ENCODE measurements around the gene TMEM51. TPM values are rescaled to one million over a fixed set of nuclear protein-coding genes. Genes with fewer than 3 reads are reported as not detected.

TMEM51 gene, protein sequence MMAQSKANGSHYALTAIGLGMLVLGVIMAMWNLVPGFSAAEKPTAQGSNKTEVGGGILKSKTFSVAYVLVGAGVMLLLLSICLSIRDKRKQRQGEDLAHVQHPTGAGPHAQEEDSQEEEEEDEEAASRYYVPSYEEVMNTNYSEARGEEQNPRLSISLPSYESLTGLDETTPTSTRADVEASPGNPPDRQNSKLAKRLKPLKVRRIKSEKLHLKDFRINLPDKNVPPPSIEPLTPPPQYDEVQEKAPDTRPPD
- 71.7 and 82.3 TPM in 2 replicates for total RNA-seq

DNA sequence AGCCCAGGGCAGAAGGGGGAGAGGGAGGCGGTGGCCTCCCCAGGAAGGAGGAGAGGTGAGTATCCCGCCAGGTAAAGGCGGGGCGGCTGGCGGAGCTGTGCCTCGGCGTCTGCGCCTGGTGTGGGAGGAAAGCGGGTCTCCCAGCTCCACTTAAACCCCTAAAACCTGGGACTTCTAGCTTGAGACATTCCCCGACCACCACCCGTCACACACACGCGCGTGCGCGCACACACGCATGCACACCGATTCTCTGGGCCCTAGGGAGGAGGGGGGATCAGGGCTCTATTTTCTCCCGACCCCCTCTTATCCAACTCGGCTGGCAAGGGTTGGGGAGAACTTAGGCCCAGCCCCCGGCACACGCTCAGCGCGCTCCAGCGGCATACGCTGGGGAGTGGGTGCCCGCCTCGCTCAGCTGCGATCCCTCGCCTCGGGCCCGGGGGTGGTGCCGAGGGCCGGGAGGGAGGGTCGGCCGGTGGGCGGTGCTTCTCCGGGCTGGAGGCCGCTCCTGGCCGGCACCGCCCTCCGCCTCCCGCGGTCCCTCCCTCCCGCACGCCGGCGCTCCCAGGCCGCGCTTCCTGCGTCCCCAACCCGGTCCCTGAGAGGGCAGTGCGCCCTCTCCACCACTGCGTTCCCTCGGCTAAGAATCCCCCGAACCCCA, at the start of gene TMEM51:
TSS of gene TMEM51 (plus strand) at position 564 of the 658 bp plus-strand sequence. CDS start 61,341 bp downstream, outside the sequence.
- TF ChIP-seq, protein P1, sequence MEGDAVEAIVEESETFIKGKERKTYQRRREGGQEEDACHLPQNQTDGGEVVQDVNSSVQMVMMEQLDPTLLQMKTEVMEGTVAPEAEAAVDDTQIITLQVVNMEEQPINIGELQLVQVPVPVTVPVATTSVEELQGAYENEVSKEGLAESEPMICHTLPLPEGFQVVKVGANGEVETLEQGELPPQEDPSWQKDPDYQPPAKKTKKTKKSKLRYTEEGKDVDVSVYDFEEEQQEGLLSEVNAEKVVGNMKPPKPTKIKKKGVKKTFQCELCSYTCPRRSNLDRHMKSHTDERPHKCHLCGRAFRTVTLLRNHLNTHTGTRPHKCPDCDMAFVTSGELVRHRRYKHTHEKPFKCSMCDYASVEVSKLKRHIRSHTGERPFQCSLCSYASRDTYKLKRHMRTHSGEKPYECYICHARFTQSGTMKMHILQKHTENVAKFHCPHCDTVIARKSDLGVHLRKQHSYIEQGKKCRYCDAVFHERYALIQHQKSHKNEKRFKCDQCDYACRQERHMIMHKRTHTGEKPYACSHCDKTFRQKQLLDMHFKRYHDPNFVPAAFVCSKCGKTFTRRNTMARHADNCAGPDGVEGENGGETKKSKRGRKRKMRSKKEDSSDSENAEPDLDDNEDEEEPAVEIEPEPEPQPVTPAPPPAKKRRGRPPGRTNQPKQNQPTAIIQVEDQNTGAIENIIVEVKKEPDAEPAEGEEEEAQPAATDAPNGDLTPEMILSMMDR (IDR thresholded peaks at IDR 0.05; ENCODE audit: insufficient read depth, low read length, poor library complexity, severe bottlenecking): no peak
- no peak for DNase-seq (ENCODE audit: low read depth)

DNA sequence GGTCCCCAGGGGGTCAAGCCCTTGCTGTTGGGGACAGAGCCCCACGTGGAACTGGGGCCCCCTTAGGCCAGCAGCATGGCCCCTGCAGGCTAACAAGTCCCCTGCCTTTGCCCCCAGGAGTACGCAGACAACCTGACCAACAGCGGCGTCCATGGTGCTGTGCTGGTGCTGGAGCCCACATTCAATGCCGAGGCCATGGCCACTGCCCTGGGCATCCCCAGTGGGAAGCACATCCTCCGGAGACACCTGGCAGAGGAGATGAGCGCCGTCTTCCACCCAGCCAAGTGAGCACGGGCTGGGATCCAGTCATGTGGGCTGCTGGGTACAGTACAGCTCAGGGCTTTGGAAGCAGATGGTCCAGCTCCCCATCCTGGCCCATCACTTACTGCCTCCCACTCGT, 49.6 kb upstream of the TMEM51 start:
- peaks cover 18% of the 10 kb centered on the region for H3K27me3 ChIP-seq (ENCODE audit: control insufficient read depth, insufficient read depth, low read length)
- DNase-seq (ENCODE audit: low read depth): no peak
- H3K36me3 ChIP-seq (ENCODE audit: control insufficient read depth, insufficient read depth, low read length): no peaks in the 10 kb centered on the region
- H3K4me3 ChIP-seq (ENCODE audit: low read depth, low read length): no peak overlapping the region
- TF ChIP-seq, protein P1 (IDR thresholded peaks at IDR 0.05; ENCODE audit: insufficient read depth, low read length, poor library complexity, severe bottlenecking): no peak

More for the DNA sequence above, at the start of gene TMEM51:
- Histone ChIP-seq H3K4me3 (ENCODE audit: low read depth, low read length) (peak within 1 kb of the TSS; percentile 75), H3K36me3 (ENCODE audit: control insufficient read depth, insufficient read depth, low read length) (peaks cover 1% of the 10 kb centered on the region), H3K27me3 (ENCODE audit: control insufficient read depth, insufficient read depth, low read length) (no peaks in the 10 kb centered on the region)

DNA sequence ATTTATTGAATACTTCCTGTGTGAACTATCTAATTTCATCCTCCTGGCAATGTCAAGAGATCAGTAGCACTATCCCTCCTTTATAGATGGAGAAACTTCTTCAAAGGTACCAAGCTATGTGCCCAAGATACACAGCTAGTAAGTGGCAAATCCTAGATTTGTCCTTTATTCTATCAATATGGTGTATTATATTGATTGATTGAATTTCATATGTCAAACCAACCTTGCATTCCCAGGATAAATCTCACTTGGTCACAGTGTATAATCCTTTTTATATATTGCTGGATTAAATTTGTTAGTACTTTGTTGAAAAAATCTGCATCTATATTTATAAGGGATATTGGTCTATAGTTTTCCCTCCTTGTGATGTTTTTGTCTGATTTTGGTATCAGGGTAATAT, 48.8 kb upstream of the TMEM51 start:
- TF ChIP-seq, protein P1 (IDR thresholded peaks at IDR 0.05; ENCODE audit: insufficient read depth, low read length, poor library complexity, severe bottlenecking): no peak
- Histone ChIP-seq H3K4me3 (ENCODE audit: low read depth, low read length) (no peak overlapping the region), H3K36me3 (ENCODE audit: control insufficient read depth, insufficient read depth, low read length) (no peaks in the 10 kb centered on the region), H3K27me3 (ENCODE audit: control insufficient read depth, insufficient read depth, low read length) (peaks cover 15% of the 10 kb centered on the region)
- no peak for DNase-seq (ENCODE audit: low read depth)

DNA sequence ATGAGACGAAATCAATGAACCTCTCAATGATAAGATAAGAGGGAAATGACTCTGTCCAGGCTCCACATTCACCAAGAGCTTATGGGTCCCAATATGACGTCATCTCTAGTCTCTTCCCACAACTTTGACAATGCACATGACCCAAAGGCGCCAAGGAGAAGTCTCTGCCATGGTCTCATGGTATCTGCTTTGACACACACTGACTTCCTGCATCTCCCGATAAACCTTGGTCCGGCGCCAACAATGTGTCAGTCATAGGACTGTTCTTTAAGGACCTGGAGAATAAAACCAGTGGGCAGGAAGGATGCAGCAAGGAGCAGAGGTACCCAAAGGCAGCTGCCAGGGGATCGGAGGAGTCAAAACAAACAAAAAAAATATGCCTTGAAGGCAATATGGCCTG, 46.9 kb upstream of the TMEM51 start:
- no peak overlapping the region for H3K4me3 ChIP-seq (ENCODE audit: low read depth, low read length)
- no peaks in the 10 kb centered on the region for H3K36me3 ChIP-seq (ENCODE audit: control insufficient read depth, insufficient read depth, low read length)
- TF ChIP-seq, protein P1 (IDR thresholded peaks at IDR 0.05; ENCODE audit: insufficient read depth, low read length, poor library complexity, severe bottlenecking): no peak
- peaks cover 1% of the 10 kb centered on the region for H3K27me3 ChIP-seq (ENCODE audit: control insufficient read depth, insufficient read depth, low read length)
- DNase-seq (ENCODE audit: low read depth): no peak

DNA sequence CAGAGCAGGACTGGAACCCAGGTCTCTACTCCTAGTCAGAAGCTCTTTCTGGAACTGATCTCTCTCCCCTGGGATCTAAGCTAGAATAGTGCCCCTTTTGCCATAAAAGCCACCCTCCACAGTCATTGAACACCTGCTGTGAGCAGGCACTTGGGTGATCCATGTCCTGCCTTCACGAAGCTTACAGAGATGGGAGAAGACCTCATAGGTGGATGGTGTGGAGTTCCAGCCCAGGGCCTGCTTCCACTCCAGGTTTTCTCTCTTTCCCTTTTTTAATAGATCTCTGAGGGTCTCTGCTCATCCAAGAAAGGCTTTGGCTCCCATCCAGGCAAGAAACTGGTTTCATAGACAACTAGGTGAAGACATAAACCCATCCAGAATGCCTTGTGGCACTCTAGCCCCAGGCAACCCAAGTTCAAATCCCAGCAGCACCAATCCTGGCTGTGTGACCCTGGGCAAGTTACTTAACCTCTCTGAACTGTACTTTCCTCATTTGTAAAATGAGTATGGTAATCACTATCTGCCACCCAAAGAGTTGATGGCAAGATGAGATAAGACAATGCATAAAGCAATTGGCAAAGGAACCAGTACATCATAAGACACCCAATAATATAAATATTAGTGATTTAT, 46.4 kb upstream of the TMEM51 start:
- DNase-seq (ENCODE audit: low read depth): no peak
- no peaks in the 10 kb centered on the region for H3K27me3 ChIP-seq (ENCODE audit: control insufficient read depth, insufficient read depth, low read length)
- H3K36me3 ChIP-seq (ENCODE audit: control insufficient read depth, insufficient read depth, low read length): no peaks in the 10 kb centered on the region
- TF ChIP-seq, protein P1 (IDR thresholded peaks at IDR 0.05; ENCODE audit: insufficient read depth, low read length, poor library complexity, severe bottlenecking): no peak
- H3K4me3 ChIP-seq (ENCODE audit: low read depth, low read length): no peak overlapping the region

All from kidney epithelial cell (primary cell).